ENCODE measurements around the gene DRG2. TPM values are rescaled to one million over a fixed set of nuclear protein-coding genes. Genes with fewer than 3 reads are reported as not detected.

DRG2 gene
- total and polyA plus RNA-seq, 2 donors (not counting 3 experiments of a cell fraction or from before 2014, with no cell fraction given) = 50.2 to 60.4 TPM

GRCh38 chr17:18105027-18105426 is 17.3 kb downstream of the DRG2 start:
- Histone ChIP-seq H3K9me3 (replicated peaks; ENCODE audit: control insufficient read depth, insufficient read depth, low read length) (no peaks in the 10 kb centered on the region), H3K79me2 (ENCODE audit: control insufficient read depth, insufficient read depth, low read length) (no peaks in the 10 kb centered on the region), H3K36me3 (ENCODE audit: control insufficient read depth in 2 of 2, extremely low read depth in 1 of 2, insufficient read depth in 2 of 2, low read length in 2 of 2) (peaks cover 0 to 21% of the 10 kb centered on the region in 2 experiments), H3K27me3 (ENCODE audit: control insufficient read depth in 2 of 2, insufficient read depth in 2 of 2, low read length in 2 of 2) (no peaks in the 10 kb centered on the region), H3K9me1 (replicated peaks; ENCODE audit: control insufficient read depth, extremely low read depth, insufficient read depth, low read length) (no peaks in the 10 kb centered on the region), H3K4me3 (replicated peaks in 1 of 3; ENCODE audit: insufficient read depth in 1 of 3, low read depth in 1 of 3, low read length in 3 of 3) (no peak overlapping the region), H3K27ac (ENCODE audit: insufficient read depth, low read depth, low read length) (no peak overlapping the region), H4K20me1 (replicated peaks; ENCODE audit: control insufficient read depth, extremely low read depth, insufficient read depth, low read length) (no peaks in the 10 kb centered on the region), H3K9ac (replicated peaks; ENCODE audit: extremely low read depth, insufficient read depth, low read length) (no peak overlapping the region), H3K4me2 (ENCODE audit: insufficient read depth, low read length) (no peak overlapping the region), H2AFZ (ENCODE audit: low read depth, low read length) (no peak overlapping the region), H3K4me1 (ENCODE audit: control insufficient read depth, extremely low read depth, insufficient read depth, low read length) (no peaks in the 10 kb centered on the region)
- TF ChIP-seq FOS (IDR thresholded peaks at IDR 0.05; ENCODE audit: borderline replicate concordance, insufficient read depth, low read length) (no peak), GATA2 (IDR thresholded peaks at IDR 0.05; ENCODE audit: insufficient read depth, insufficient read length, low read depth, low read length) (no peak), JUN (IDR thresholded peaks at IDR 0.05; ENCODE audit: borderline replicate concordance, insufficient read depth, insufficient read length, low read depth) (no peak), POLR2A (IDR thresholded peaks at IDR 0.05; ENCODE audit: low read depth, low read length) (no peak), POLR2AphosphoS5 (IDR thresholded peaks at IDR 0.05; ENCODE audit: insufficient read depth, low read depth, low read length) (no peak), MAX (IDR thresholded peaks at IDR 0.05; ENCODE audit: insufficient read depth, insufficient read length) (no peak), CTCF (IDR thresholded peaks at IDR 0.05; ENCODE audit: extremely low read depth in 1 of 2, insufficient read depth in 1 of 2, low read depth in 1 of 2, low read length in 2 of 2) (no peak), MYC (IDR thresholded peaks at IDR 0.05; ENCODE audit: low read depth, low read length) (no peak), EZH2 (IDR thresholded peaks at IDR 0.05; ENCODE audit: borderline replicate concordance, low read depth, low read length, severe bottlenecking) (no peak)
- DNase-seq (ENCODE audit: low read depth, low spot score) (no peak), FAIRE-seq (no peak)
- intact Hi-C loops (cut with micrococcal nuclease) = no loop called here
- POLR2A ChIA-PET = no interaction called here
- CTCF ChIA-PET = no interaction called here
- BruUV-seq (replicated peaks) = no TSS peak
- dilution Hi-C loops (cut with MboI; ENCODE audit: extremely low pct_ligation_motif_present, low sequenced_read_pairs) = no loop called here
